Epithelial cell of proximal tubule (primary cell): ENCODE measurements around the gene TMEM202. TPM values are rescaled to one million over a fixed set of nuclear protein-coding genes. Genes with fewer than 3 reads are reported as not detected.
"Not testable (repeated sequence)": the region's sequence is repeated elsewhere in the genome, so short reads cannot be mapped to it uniquely, and the experiment has no call there.

ENCODE experiments used
- DNase-seq: peaks from one replicate; pipeline ENCODE4 v3.0.0-alpha.2; 2011; ENCODE audit warnings: low read depth
- H3K4me3 ChIP-seq: 2 replicates; pipeline ENCODE4 v1.5.1; 2011; ENCODE audit warnings: low read depth, mild to moderate bottlenecking, low read length
- total RNA-seq: library from RNA; depleted of rRNA; stranded (reverse); fragments of >200 nt; gene quantifications from 2 replicates; pipeline ENCODE4 v1.2.3, GENCODE V29; 2015
- TF ChIP-seq, protein P1 (sequence below): conservative IDR thresholded peaks from 2 replicates; pipeline ENCODE4 v1.5.1; 2012; ENCODE audit warnings: low read depth, mild to moderate bottlenecking, low read length

TMEM202 gene
- total RNA-seq, 1 donor from 2014 or later, result not detected

DNA sequence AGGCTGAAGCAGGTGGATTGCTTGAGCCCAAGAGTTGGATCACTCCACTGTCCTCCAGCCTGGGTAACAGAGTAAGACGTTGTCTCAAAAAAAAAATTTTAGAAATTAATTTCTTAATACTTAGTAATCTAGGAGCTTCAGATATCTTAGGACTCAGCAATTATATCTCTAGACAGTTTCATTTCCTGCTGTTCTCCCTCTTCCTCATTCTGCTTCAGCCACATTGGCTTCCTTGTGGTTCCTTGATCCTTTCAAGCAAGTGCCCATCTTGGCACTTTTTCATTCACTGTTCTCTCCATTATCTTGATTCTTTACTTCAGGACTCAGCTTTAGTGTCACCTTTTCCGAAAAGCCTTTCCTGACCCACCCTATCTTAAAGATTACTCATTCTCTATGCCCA lies 22.5 kb downstream of the TMEM202 start:
- DNase-seq, result no peak
- no peak overlapping the region for H3K4me3 ChIP-seq
- TF ChIP-seq, protein P1, sequence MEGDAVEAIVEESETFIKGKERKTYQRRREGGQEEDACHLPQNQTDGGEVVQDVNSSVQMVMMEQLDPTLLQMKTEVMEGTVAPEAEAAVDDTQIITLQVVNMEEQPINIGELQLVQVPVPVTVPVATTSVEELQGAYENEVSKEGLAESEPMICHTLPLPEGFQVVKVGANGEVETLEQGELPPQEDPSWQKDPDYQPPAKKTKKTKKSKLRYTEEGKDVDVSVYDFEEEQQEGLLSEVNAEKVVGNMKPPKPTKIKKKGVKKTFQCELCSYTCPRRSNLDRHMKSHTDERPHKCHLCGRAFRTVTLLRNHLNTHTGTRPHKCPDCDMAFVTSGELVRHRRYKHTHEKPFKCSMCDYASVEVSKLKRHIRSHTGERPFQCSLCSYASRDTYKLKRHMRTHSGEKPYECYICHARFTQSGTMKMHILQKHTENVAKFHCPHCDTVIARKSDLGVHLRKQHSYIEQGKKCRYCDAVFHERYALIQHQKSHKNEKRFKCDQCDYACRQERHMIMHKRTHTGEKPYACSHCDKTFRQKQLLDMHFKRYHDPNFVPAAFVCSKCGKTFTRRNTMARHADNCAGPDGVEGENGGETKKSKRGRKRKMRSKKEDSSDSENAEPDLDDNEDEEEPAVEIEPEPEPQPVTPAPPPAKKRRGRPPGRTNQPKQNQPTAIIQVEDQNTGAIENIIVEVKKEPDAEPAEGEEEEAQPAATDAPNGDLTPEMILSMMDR, result no peak

DNA sequence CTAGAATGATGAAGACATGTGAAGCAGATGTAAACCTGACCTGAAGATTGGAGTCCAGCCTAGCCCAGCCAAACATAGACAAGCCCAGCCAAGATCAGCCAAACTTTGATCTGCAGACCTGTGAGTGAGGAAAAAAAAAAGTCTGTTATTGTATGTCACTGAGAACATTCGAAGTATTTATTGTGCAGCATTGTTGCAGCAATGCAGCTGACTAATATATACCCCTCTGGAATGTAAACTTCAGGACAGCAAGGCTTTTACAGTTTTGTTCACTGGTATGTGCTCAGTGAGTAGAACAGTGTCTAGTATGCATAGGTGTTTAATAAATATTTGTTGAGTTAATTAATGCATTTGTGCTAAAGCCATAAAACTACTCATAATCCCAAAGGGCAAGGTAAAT lies 23.4 kb downstream of the TMEM202 start:
- TF ChIP-seq, protein P1, result no peak

DNA sequence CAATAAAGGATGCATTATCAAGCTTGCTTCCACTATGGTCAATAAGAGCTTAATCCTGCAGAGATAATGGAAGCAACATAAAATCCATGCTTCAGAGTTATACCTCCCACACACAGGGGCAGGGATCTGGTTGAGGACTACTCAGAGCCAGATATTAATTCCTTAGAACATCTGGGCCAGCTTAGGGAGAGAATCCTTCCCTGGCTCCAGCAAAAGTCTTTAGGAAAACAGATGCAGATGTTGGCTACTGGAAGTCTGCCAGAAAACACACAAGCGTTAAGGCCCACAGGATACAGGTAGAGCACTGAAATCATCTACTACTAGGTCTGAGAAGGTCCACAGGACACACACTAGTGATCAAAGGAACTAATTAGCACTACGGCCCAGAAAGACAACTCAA lies 25.2 kb downstream of the TMEM202 start:
- DNase-seq, result no peak
- TF ChIP-seq, protein P1, result no peak
- no peak overlapping the region for H3K4me3 ChIP-seq

More for the DNA sequence above, 23.4 kb downstream of the TMEM202 start:
- no peak for DNase-seq
- H3K4me3 ChIP-seq, result no peak overlapping the region

DNA sequence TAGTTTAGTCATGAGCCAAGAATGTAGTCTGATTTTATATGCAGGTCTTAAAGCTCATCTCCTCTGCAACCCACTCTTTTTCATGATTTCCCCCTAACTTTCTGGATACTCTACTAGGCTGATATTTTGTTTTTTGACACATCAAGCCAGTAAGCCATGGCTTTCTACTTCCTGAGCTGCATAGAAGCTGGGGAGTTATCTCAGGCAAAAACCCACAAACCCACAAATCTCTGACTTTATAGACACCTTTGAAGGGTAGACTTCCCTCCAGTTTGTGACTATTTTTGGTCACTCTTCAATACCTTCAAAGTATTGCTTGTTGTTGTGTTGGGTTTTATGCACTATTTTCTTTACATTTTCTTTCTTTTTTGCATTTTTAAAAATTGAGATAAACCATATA lies 28.6 kb downstream of the TMEM202 start:
- TF ChIP-seq, protein P1, result no peak
- no peak overlapping the region for H3K4me3 ChIP-seq
- DNase-seq, result no peak

DNA sequence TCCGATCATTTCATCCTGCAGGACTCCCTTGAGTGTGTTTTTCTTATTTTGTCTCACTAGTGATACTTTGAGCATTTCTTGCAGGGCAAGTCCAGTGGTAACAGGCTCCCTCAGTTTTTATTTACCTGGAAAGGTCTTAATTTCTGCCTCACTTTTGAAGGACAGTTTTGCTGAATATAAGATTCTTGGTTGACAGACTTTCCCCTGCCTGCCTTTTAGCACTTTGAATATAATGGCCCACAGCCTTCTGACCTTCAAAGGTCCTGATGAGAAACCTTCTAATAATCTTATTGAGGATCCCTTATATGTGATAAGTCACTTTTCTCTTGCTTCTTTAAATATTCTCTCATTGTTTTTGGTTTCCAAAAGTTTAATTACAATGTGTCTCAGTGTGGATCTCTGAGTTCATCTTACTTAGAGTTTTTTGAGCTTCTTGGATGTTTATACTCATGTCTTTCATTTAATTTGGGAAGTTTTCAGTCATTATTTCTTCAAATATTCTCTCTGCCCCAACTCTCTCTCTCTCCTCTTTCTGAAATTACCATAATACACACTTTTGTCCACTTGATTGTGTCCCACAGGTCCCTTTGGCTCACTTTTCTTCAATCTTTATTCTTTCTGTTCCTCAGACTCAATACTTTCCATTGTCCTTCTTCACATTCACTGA lies 39.7 kb downstream of the TMEM202 start:
- DNase-seq, result no peak
- H3K4me3 ChIP-seq, result no peak overlapping the region
- TF ChIP-seq, protein P1, result no peak

DNA sequence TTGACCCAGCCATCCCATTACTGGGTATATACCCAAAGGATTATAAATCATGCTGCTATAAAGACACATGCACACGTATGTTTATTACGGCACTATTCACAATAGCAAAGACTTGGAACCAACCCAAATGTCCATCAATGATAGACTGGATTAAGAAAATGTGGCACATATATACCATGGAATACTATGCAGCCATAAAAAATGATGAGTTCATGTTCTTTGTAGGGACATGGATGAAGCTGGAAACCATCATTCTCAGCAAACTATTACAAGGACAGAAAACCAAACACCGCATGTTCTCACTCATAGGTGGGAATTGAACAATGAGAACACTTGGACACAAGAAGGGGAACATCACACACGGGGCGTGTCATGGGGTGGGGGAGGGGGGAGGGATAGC lies 44.7 kb downstream of the TMEM202 start:
- H3K4me3 ChIP-seq, DNase-seq: not testable (repeated sequence)

DNA sequence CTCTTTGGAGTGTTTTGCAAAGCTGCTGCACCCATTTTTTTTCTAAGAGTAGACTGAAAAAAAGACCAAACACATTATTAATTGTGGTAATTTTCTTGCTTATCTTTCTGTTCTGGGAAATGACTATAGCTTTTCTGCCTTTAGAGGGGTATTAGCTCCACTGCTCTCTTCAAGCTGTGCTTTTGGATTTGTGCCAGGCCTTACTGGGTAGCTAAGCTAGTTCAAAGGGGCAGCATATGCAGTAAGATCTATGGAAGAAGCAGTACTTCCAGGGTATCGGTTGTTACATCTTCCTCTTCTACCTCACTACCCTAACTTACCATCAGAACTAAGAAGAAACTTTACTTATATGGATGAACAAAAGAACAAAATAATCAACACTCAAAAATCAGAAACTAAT lies 47.3 kb downstream of the TMEM202 start:
- TF ChIP-seq, protein P1, result no peak
- no peak overlapping the region for H3K4me3 ChIP-seq
- no peak for DNase-seq
